ENCODE results near the gene DYRK1A.
"Not testable (repeated sequence)": the region's sequence is repeated elsewhere in the genome, so short reads cannot be mapped to it uniquely, and the experiment has no call there.

DYRK1A gene

DNA sequence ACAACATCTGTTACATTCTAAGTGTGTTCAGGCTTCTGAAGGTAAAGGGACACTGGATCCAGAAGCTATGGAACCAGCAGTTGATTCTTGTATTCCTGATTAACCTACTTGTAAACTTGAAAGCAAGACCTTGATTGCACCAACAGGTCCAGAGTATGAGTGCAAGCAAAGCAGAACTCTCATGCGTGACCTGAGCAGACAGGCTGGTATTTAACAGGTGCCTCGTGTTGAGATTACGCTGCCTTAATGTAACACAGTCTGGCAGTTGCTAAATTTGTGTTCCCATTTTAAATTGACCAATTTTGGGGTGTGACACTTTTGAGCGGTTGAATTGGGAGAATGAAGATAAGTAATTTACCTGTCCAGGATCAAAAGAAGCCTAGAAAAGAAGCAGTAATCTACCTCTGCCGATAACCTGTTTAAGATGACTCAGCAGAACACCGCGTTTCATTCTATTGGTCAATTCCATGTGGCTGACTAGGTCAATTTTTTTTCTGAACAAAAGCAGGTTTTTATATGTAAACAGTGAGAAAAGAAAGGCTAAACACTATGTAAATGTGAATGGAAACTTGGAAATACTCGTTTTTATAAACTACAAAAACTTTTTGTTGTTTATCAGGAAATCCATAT is 147.6 kb downstream of the DYRK1A start:
- no peak for TF ChIP-seq CTCF (IDR thresholded peaks at IDR 0.05; ENCODE audit: borderline replicate concordance, control extremely low read depth, extremely low read depth, insufficient read depth, missing control alignments)
- DNase-seq (ENCODE audit: low spot score), result no peak
- in situ Hi-C loops (cut with MboI; ENCODE audit: low sequenced_read_pairs, unreplicated experiment), result no loop called here

GRCh38 chr21:37516998-37517397 is 150.4 kb downstream of the DYRK1A start:
- DNase-seq (ENCODE audit: low spot score), result no peak
- in situ Hi-C loops (cut with MboI; ENCODE audit: low sequenced_read_pairs, unreplicated experiment), result no loop called here
- no peak for TF ChIP-seq CTCF (IDR thresholded peaks at IDR 0.05; ENCODE audit: borderline replicate concordance, control extremely low read depth, extremely low read depth, insufficient read depth, missing control alignments)

GRCh38 chr21:37520801-37521200 is 154.2 kb downstream of the DYRK1A start:
- DNase-seq (ENCODE audit: low spot score), result no peak
- TF ChIP-seq CTCF (IDR thresholded peaks at IDR 0.05; ENCODE audit: borderline replicate concordance, control extremely low read depth, extremely low read depth, insufficient read depth, missing control alignments), result no peak
- in situ Hi-C loops (cut with MboI; ENCODE audit: low sequenced_read_pairs, unreplicated experiment), result no loop called here

DNA sequence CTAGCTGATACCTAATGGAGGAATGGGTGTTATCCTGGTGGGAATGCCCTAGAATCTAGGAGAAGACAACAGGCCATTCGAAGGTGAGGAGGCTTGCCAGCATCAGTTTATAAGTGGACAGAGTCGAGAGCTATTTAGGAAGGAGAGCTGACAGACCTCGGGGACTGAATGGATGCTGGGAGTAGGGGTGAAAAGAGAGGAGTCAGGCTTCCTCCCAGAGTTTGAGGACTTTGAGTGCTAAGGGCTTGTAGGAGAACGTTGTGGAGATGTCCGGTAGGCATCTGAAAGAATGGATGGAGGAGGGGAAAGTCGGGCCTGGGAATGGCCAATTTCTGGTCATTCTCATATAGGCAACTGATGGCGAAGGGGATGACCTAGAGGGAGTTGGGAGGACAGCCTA is 155.1 kb downstream of the DYRK1A start:
- no peak for TF ChIP-seq CTCF (IDR thresholded peaks at IDR 0.05; ENCODE audit: borderline replicate concordance, control extremely low read depth, extremely low read depth, insufficient read depth, missing control alignments)
- in situ Hi-C loops (cut with MboI; ENCODE audit: low sequenced_read_pairs, unreplicated experiment), result no loop called here
- DNase-seq (ENCODE audit: low spot score), result no peak

DNA sequence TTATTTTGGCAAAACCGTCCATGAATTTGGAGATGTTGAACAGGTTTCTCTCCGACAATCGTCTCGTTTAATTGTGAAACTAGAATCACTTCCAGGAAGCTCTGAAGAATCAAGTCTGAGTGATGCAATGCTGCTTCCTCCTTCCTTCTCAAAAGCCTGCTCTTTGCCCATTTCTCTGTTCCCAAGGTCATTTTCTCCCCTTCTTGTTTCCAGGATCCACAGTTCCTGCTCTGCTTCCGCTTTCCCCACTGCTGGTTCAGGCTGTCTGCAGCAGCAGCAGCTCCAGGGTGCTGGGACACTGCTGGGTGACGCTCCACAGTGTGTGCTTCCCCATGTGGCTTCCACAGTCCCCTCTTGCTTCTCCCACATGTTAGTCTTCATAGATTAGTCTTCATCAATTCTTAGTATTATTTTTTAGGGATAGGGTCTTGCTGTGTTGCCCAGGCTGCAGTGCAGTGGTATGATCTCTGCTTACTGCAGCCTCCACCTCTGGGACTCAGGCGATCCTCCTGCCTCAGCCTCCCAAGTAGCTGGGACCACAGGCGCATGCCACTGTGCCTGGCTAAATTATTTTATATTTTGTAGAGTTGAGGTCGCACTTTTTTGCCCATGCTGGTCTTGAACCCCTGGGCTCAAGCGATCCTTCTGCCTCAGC is 156.2 kb downstream of the DYRK1A start:
- DNase-seq (ENCODE audit: low spot score), result no peak
- TF ChIP-seq CTCF (IDR thresholded peaks at IDR 0.05; ENCODE audit: borderline replicate concordance, control extremely low read depth, extremely low read depth, insufficient read depth, missing control alignments), result no peak
- in situ Hi-C loops (cut with MboI; ENCODE audit: low sequenced_read_pairs, unreplicated experiment), result no loop called here

DNA sequence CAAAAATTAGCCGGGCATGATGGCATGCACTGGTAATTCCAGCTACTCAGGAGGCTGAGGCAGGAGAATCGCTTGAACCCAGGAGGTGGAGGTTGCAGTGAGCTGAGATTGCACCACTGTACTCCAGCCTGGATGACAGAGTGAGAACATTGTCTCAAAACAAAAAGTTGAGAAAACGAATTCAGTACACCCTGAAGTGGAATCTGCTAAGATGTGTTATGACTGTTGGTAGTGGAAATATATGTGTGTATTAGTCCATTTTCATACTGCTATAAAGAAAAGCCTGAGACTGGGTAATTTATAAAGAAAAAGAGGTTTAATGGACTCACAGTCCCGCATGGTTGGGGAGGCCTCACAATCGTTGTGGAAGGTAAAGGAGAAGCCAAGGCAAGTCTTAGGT is 158.4 kb downstream of the DYRK1A start:
- DNase-seq (ENCODE audit: low spot score); in situ Hi-C loops (cut with MboI; ENCODE audit: low sequenced_read_pairs, unreplicated experiment): not testable (repeated sequence)

DNA sequence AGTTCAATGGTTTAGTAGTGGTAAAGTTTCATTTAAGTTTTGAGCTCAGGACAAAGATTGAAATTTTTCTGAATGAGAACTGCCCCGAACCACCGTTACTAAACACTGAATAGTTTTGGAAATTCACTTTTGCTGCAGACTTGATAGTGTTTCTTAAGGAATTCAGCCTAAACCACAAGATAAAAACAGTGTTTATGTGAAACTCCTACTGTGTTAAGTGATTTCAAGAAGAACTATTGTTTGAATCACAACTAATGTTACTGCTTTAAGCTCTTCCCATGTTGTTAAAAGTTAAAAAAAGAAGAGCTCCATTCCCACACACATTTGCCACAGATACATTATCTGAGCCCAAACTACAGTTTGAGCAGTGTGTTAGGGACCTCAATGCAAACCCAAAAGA is 159.2 kb downstream of the DYRK1A start:
- in situ Hi-C loops (cut with MboI; ENCODE audit: low sequenced_read_pairs, unreplicated experiment), result no loop called here
- no peak for DNase-seq (ENCODE audit: low spot score)
- TF ChIP-seq CTCF (IDR thresholded peaks at IDR 0.05; ENCODE audit: borderline replicate concordance, control extremely low read depth, extremely low read depth, insufficient read depth, missing control alignments), result no peak
